SJSA1 (cell line): ENCODE results near the gene TMEM178B. TPM values are rescaled to one million over a fixed set of nuclear protein-coding genes. Genes with fewer than 3 reads are reported as not detected.
"Not testable (repeated sequence)": the region's sequence is repeated elsewhere in the genome, so short reads cannot be mapped to it uniquely, and the experiment has no call there.

ENCODE experiments used
- DNase-seq, 2 experiments: peaks; one replicate each; pipeline ENCODE4 v3.0.0-alpha.2; 2015 to 2020; ENCODE audit warnings: low spot score in 2 of 2, low read depth in 1 of 2
- H3K27ac ChIP-seq: fragments of 250-450 bp; sonication (Bioruptor Pico); 2 replicates; pipeline ENCODE4 v1.5.1; 2020; ENCODE audit warnings: mild to moderate bottlenecking, moderate library complexity
- H3K27me3 ChIP-seq: fragments of 250-450 bp; sonication (Bioruptor Pico); replicated peaks from 2 replicates; pipeline ENCODE4 v1.5.1; 2020; ENCODE audit warnings: mild to moderate bottlenecking, moderate library complexity
- H3K36me3 ChIP-seq: fragments of 250-450 bp; sonication (Bioruptor Pico); 2 replicates; pipeline ENCODE4 v1.5.1; 2020; ENCODE audit warnings: mild to moderate bottlenecking
- H3K4me1 ChIP-seq: fragments of 250-450 bp; sonication (Bioruptor Pico); replicated peaks from 2 replicates; pipeline ENCODE4 v1.6.1; 2021; ENCODE audit warnings: mild to moderate bottlenecking
- H3K4me3 ChIP-seq: fragments of 250-450 bp; sonication (Bioruptor Pico); 2 replicates; pipeline ENCODE4 v1.5.1; 2020; ENCODE audit warnings: mild to moderate bottlenecking
- H3K9me3 ChIP-seq: fragments of 250-450 bp; sonication (Bioruptor Pico); replicated peaks from 2 replicates; pipeline ENCODE4 v1.5.1; 2020; ENCODE audit warnings: mild to moderate bottlenecking
- total RNA-seq: library from RNA; depleted of rRNA; stranded (reverse); fragments of >200 nt; shearing (Covaris generic); gene quantifications from 2 replicates; pipeline ENCODE4 v1.2.3, GENCODE V29; 2014

Gene TMEM178B
- total RNA-seq, 1 experiment from 2014 or later = under 0.01 TPM

DNA sequence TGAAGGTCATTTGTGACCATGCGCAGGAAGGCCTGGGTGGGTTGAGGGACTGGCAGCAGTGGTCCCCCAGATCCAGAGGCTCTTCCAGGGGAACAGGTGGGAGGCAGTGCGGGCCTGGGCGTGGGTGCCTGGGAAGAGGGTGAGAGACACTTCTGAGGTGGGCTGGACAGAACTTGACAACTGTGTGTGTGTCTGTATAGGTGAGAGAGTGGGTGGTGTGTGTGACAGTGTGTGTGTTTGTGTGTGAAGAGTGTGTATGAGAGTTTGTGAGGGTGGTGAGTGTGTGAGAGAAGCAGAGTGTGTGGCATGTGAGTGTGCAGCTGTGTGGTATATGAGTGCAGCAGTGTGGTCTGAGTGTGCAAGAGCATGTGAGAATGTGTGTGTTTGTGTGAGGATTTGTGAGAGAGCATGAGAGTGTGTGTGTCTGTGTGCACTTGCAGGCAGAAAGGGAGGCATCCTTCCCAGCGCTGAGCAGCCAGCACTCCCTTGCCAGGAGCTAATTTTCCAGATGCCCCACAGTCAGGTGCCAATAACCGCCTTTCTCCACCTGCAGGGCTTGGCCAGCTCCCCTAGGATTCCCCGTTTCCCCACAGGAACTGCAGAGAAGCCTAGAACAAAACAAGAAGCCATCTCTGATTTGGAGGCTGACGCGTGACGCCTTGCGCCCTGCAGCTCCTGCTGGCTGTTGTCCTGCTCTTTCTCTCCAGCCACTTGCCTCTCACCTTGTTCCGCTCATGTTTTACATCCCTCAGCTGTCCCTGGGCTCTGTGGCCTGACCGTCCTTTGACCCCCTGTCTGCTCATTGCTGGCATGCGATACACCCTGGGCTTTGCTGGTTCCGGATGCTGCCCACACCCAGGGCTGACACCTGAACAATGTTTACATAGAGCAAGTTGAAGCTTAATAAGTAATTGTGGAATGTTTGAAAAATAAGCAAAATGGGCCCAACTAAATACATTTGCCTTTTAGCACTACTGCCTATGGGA, 88.0 kb downstream of the TMEM178B start:
- no peak overlapping the region for H3K27ac ChIP-seq
- H3K27me3 ChIP-seq = no peaks in the 10 kb centered on the region
- peaks cover 6% of the 10 kb centered on the region for H3K4me1 ChIP-seq
- no peak for DNase-seq
- no peak overlapping the region for H3K4me3 ChIP-seq
- no peaks in the 10 kb centered on the region for H3K9me3 ChIP-seq
- no peaks in the 10 kb centered on the region for H3K36me3 ChIP-seq

DNA sequence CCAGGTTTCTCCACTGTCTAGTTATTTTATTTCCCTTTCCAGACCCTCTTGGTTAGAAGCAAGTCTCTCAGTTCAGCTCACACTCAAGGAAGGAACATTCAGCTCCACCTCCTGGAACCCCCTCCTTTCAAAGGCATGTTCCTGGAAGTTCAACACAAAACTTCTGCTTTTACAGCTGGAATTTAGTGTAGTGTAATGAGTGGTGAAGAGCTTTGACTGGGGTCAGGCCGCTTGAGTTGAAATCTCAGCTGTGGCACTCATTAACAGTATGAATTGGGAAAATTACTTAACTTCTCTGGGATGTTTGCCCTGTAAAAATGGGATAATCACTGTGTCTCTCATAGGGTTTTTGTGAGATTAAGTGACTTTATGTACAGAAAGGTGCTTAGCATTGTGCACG, 91.7 kb downstream of the TMEM178B start:
- no peaks in the 10 kb centered on the region for H3K36me3 ChIP-seq
- H3K27ac ChIP-seq = no peak overlapping the region
- no peaks in the 10 kb centered on the region for H3K4me1 ChIP-seq
- H3K9me3 ChIP-seq = no peaks in the 10 kb centered on the region
- no peak overlapping the region for H3K4me3 ChIP-seq
- no peak for DNase-seq
- H3K27me3 ChIP-seq = no peaks in the 10 kb centered on the region

DNA sequence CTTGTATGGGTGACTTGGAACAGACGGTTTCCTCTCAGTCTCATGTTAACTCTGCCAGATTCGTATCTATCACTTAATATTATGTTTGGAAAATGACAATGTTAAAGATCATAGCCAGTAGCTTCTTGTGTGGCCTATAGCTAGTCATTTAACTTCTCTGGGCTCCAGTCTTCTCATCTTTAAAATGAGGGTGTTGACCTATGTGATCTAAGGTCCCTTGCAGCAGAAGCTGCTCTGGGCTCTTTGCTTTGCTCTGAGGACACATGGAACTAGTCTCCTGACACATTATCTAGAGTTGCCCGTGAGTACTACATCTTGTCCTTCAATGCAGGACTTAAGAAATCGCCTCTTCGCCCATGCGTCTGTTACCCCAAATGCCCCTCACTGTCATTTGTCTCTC, 93.1 kb downstream of the TMEM178B start:
- no peaks in the 10 kb centered on the region for H3K9me3 ChIP-seq
- no peak overlapping the region for H3K27ac ChIP-seq
- no peak overlapping the region for H3K4me3 ChIP-seq
- no peak for DNase-seq
- H3K4me1 ChIP-seq = no peaks in the 10 kb centered on the region
- no peaks in the 10 kb centered on the region for H3K27me3 ChIP-seq
- H3K36me3 ChIP-seq = no peaks in the 10 kb centered on the region

DNA sequence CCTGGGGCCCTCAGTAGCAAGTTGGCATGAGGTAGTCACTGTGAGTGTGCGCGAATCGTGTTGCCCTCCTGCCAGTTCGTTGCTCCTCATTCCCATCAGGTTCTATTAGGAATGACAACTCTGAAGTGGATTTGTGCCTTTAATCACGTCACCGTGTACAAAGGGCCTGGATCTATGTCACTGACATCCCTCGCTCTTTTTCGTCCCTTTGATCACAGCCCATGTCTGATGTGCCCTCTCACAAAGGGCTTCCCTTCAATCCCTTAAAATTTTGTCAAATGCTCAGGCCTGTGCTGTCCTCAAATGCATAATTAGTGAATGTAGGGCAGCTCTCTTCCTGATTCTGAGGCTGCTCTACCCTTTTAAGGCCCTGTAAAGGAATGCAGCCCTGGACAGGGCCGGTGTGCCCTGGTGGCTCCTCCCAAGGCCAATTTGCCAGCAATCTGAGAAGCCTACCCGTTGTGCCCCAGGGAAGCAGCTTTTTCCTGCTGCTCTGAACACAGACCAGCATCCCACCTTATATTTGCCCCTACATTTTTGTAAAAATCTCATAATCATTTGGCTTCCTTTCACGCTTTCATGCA, 93.6 kb downstream of the TMEM178B start:
- H3K36me3 ChIP-seq = no peaks in the 10 kb centered on the region

DNA sequence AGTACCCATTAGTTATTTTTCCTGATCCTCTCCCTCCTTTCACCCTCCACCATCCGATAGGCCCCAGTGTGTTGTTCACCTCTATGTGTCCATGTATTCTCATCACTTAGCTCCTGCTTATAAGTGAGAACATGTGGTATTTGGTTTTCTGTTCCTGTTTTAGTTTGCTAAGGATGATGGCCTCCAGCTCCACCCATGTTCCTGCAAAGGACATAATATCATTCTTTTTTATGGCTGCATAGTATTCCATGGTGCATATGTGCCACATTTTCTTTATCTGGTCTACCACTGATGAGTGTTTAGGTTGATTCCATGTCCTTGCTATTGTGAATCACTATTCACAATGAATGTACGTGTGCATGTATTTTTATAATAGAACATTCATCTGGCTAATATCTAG, 95.3 kb downstream of the TMEM178B start:
- not testable (repeated sequence) for H3K4me3 ChIP-seq, H3K9me3 ChIP-seq

More for the DNA sequence above, 93.6 kb downstream of the TMEM178B start:
- Histone ChIP-seq H3K4me1 (no peaks in the 10 kb centered on the region), H3K27me3 (no peaks in the 10 kb centered on the region), H3K27ac (no peak overlapping the region), H3K4me3 (no peak overlapping the region), H3K9me3 (no peaks in the 10 kb centered on the region)
- DNase-seq = no peak

DNA sequence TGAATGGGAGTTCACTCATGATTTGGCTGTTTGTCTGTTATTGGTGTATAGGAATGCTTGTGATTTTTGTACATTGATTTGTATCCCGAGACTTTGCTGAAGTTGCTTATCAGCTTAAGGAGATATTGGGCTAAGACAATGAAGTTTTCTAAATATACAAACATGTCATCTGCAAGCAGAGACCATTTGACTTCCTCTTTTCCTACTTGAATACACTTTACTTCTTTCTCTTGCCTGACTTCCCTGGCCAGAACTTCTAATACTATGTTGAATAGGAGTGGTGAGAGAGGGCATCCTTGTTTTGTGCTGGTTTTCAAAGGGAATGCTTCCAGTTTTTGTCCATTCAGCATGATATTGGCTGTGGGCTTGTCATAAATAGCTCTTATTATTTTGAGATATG, 101.9 kb downstream of the TMEM178B start:
- H3K4me3 ChIP-seq, H3K4me1 ChIP-seq, DNase-seq, H3K36me3 ChIP-seq, H3K9me3 ChIP-seq, H3K27me3 ChIP-seq, H3K27ac ChIP-seq: not testable (repeated sequence)

More for the DNA sequence above, 95.3 kb downstream of the TMEM178B start:
- DNase-seq, H3K4me1 ChIP-seq, H3K27ac ChIP-seq, H3K36me3 ChIP-seq, H3K27me3 ChIP-seq: not testable (repeated sequence)

DNA sequence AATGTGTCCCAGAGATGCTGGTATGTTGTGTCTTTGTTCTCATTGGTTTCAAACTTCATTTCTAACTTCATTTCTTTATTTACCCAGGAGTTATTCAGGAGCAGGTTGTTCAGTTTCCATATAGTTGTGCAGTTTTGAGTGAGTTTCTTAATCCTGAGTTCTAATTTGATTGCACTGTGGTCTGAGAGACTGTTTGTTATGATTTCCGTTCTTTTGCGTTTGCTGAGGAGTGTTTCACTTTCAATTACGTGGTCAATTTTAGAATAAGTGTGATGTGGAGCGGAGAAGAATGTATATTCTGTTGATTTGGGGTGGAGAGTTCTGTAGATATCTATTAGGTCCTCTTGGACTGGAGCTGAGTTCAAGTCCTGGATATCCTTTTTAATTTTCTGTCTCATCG, 103.3 kb downstream of the TMEM178B start:
- not testable (repeated sequence) for H3K27me3 ChIP-seq, H3K4me3 ChIP-seq, H3K27ac ChIP-seq, H3K36me3 ChIP-seq, H3K4me1 ChIP-seq, DNase-seq, H3K9me3 ChIP-seq

DNA sequence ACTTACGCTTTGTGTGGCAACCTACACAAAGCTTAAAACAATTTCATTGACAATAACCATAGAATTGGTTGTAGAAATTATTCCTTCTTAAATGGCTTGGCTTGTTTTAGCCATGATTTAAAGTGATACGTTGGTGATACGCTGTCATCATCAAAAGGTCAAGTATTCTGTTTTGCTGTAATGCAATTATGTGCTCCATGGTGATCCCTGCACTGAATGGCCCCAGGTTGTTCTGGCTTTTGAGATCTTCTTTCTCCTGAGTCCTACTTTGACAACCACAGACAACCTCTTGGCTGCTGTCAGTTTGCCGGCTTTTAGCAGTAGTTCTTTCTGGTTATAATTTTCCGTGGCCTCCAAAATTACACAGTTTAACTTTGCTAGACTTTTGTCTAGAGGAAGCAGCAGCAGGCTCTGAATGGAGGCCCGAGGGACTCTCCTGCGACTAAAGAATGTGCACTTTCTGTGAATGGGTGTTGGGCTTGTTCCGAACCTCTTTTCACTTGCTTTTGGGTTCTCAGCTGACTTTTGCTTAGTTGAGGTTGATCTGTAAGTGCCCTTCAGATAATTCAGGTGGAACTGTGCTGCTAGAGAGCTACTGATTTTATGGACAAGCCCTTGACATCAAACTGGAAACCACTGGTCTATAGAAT, 104.7 kb downstream of the TMEM178B start:
- H3K36me3 ChIP-seq = no peaks in the 10 kb centered on the region
- no peak for DNase-seq
- H3K4me1 ChIP-seq = no peaks in the 10 kb centered on the region
- no peaks in the 10 kb centered on the region for H3K9me3 ChIP-seq
- no peak overlapping the region for H3K27ac ChIP-seq
- H3K27me3 ChIP-seq = no peaks in the 10 kb centered on the region
- H3K4me3 ChIP-seq = no peak overlapping the region

DNA sequence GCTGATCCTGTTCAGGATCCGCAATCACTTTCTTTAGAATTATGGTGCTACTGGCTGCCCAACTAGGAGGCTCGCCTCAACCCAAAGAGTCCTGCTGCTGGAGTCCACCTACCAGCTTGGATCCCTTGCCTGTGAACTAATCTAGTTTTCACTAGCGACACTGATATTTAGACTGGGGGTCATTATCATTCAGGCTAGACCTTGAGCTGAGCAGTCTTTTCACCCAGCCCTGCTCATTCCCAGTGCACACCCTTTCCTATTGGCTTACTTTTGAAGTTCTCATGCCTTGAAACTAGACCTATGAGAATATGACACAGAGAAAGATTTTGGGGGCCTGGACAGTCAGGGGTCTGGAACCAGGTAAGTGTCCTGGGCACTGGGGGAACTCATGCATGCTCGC, 107.9 kb downstream of the TMEM178B start:
- Histone ChIP-seq H3K27me3 (no peaks in the 10 kb centered on the region), H3K4me3 (no peak overlapping the region), H3K9me3 (no peaks in the 10 kb centered on the region), H3K4me1 (no peaks in the 10 kb centered on the region), H3K36me3 (no peaks in the 10 kb centered on the region), H3K27ac (no peak overlapping the region)
- no peak for DNase-seq

DNA sequence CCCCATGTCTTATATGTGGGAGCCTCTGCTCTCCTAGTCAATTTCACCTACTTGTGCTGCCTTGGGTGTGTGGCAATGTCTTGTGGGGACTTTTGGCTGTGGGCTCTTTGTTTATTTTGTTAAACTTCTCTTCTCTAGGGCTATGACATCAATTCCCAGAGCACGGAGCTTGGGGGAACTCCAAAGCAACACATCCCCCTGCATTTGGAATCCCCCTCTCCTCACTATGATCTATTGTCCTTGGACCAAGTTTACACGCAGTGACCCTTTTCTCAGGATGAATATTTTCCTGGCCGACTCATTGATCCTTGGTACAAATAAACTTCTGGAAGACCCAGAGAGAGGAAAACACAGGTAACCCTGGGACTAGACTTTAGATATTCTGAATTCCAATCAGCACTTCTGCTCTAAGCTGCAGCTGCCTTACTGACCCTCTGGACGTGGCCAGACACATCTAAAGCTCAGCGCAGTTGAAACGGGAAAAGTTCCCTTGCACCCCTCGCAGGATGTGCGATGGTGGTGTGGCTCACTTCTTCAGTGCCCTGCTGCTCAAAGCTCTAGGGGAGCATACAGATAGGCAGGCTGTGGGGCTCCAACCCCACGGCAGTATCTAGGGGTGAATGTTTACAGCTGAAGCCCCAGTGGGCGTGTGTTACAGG, 110.8 kb downstream of the TMEM178B start:
- DNase-seq = no peak
- Histone ChIP-seq H3K9me3 (no peaks in the 10 kb centered on the region), H3K4me3 (no peak overlapping the region), H3K27me3 (no peaks in the 10 kb centered on the region), H3K27ac (no peak overlapping the region), H3K4me1 (no peaks in the 10 kb centered on the region), H3K36me3 (no peaks in the 10 kb centered on the region)

DNA sequence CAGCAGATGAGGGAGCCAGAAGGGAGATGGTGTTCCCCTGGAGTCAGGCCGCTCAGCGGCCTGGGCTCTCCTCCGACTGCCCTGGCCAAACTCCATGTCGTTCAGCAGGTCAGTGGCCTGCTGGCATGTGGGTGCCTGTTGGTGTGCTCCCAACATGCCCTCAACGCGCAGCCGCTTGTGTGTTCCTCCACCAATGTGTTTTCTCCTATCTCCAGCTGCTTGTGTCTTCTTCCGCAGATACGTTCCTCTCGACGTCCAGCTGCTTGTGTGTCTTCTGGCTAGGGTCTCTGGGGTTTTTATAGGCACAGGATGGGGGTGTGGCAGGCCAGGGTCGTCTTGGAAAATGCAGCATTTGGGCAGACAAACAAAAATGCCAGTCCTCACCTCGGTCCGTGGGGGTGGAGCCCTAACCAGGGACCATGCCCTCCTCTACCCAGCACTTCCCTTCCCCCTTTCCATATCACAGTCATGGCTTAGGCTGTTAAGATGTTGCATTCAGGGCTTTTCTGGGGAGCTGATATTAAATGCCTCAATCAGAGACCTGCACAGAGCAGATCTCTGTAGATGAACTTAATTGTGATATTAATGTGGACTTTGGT, 111.6 kb downstream of the TMEM178B start:
- no peaks in the 10 kb centered on the region for H3K4me1 ChIP-seq
- no peak overlapping the region for H3K27ac ChIP-seq
- no peak overlapping the region for H3K4me3 ChIP-seq
- no peaks in the 10 kb centered on the region for H3K27me3 ChIP-seq
- H3K36me3 ChIP-seq = no peaks in the 10 kb centered on the region
- no peak for DNase-seq
- no peaks in the 10 kb centered on the region for H3K9me3 ChIP-seq

DNA sequence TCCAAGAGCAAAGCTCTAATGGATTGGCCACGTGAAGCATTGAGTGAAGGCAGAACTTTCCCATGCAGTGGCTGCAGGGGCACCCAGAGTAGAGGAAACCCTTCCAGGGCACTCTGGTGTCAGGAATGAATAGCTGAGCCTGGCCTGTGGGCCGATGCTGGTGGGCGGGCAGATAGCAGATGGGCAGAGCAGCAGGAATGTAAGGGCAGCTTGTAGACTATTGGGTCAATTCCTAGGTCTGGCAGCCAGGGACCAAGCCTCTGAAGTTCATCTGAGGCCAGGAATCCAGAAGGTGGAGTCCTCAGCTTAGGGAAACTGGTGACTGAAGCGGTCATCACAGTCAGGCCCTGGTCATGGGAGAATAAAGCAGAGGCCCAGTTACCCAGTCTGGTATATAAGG, 115.4 kb downstream of the TMEM178B start:
- Histone ChIP-seq H3K9me3 (no peaks in the 10 kb centered on the region), H3K36me3 (no peaks in the 10 kb centered on the region), H3K27ac (no peak overlapping the region), H3K4me1 (no peaks in the 10 kb centered on the region), H3K27me3 (no peaks in the 10 kb centered on the region), H3K4me3 (no peak overlapping the region)
- DNase-seq = no peak

DNA sequence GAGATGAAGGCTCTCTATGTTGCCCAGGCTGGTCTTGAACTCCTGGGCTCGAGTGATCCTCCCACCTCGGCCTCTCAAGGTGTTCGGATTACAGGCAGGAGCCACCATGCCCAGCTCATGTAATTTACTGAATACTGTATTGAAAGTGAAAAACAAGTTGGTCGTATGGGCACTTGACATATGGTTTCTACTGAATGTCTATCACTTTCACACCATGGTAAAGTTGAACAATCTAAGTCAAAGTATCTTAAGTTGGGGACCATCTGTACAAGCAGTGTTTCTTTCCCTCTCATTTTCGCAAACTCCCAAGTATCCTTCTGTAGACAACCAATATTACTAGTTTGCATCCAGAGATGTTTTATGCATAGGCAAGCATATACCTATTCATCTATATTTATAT, 116.6 kb downstream of the TMEM178B start:
- Histone ChIP-seq H3K4me3 (no peak overlapping the region), H3K4me1 (no peaks in the 10 kb centered on the region), H3K9me3 (no peaks in the 10 kb centered on the region), H3K27me3 (no peaks in the 10 kb centered on the region), H3K36me3 (no peaks in the 10 kb centered on the region), H3K27ac (no peak overlapping the region)
- no peak for DNase-seq
